HCT116 (cell line): ENCODE results near the gene SERPING1. TPM values are rescaled to one million over a fixed set of nuclear protein-coding genes. Genes with fewer than 3 reads are reported as not detected.

Source experiments
- ATAC-seq: fragments of 200-7000 bp; cut with Tn5 transposase; 2 replicates; pipeline ENCODE4 v1.9.1; 2020; ENCODE audit warnings: mild to moderate bottlenecking, moderate library complexity
- BruUV-seq: library from RNA; stranded (reverse); fragments of 400-500 nt; replicated peaks from 2 replicates; lab custom pipeline; 2021; lab: Mats Ljungman, UMichigan
- CTCF ChIA-PET: fragments of 300-600 bp; sonication (Branson Sonifier 250); formaldehyde crosslinking; loops from one replicate; lab custom pipeline; 2021; ENCODE audit warnings: antibody characterized with exemption; lab: Charles Lee
- POLR2A ChIA-PET: fragments of 300-600, 350-600 bp; sonication (Branson Sonifier 250); formaldehyde crosslinking; loops from one replicate; lab custom pipeline; 2021; ENCODE audit warnings: antibody characterized with exemption; lab: Charles Lee
- RAD21 ChIA-PET, 2 experiments: fragments of 300-600 bp; sonication (Branson Sonifier 250); formaldehyde crosslinking; loops; one replicate each; lab custom pipeline; 2023; ENCODE audit warnings: low total read pairs in 2 of 2; ENCODE audit not compliant: uncharacterized antibody in 2 of 2, unreplicated experiment in 2 of 2, low non-redundant PET in 1 of 2; lab: Charles Lee
- DNase-seq: peaks from one replicate; pipeline ENCODE4 v3.0.0-alpha.2; 2010; ENCODE audit warnings: low read depth, low spot score
- H2AFZ ChIP-seq: fragments of 200-600 bp; shearing (Covaris generic), sonication (generic); 2 replicates; pipeline ENCODE4 v1.6.1; 2017; ENCODE audit warnings: low read depth, mixed run types, mixed read lengths, antibody characterized with exemption, low read length; ENCODE audit not compliant: poor library complexity, severe bottlenecking
- H3K27ac ChIP-seq: 2 replicates; pipeline ENCODE4 v1.5.1; 2012; ENCODE audit warnings: low read depth, low read length
- H3K27me3 ChIP-seq: fragments of 200-600 bp; sonication (generic); 2 replicates; pipeline ENCODE4 v1.6.1; 2016; ENCODE audit warnings: mixed run types, low read length, mixed read lengths; ENCODE audit not compliant: insufficient read depth
- H3K36me3 ChIP-seq, 2 experiments: fragments of 200-500 bp in 1 of 2; fragments of 200-600 bp in 1 of 2; sonication (Bioruptor generic) in 1 of 2; sonication (generic) in 1 of 2; 2 replicates each; pipeline versions ENCODE4 v1.5.1 to v1.6.1; 2014 to 2016; ENCODE audit warnings: low read length in 2 of 2, inconsistent platforms in 1 of 2, mixed read lengths in 1 of 2, mixed run types in 1 of 2; ENCODE audit not compliant: insufficient read depth in 2 of 2, control insufficient read depth in 1 of 2
- H3K4me1 ChIP-seq, 2 experiments: fragments of 200-600 bp in 1 of 2; sonication (generic) in 1 of 2; 2 replicates each; pipeline versions ENCODE4 v1.5.1 to v1.6.1; 2012 to 2017; ENCODE audit warnings: low read length in 2 of 2, inconsistent platforms in 1 of 2, mild to moderate bottlenecking in 1 of 2, mixed read lengths in 1 of 2, mixed run types in 1 of 2, moderate library complexity in 1 of 2; ENCODE audit not compliant: insufficient read depth in 2 of 2, control insufficient read depth in 1 of 2
- H3K4me2 ChIP-seq: fragments of 200-600 bp; sonication (generic); 2 replicates; pipeline ENCODE4 v1.6.1; 2017; ENCODE audit warnings: mixed run types, low read length, mixed read lengths
- H3K4me3 ChIP-seq, 2 experiments: fragments of 200-600 bp in 1 of 2; sonication (generic) in 1 of 2; replicated peaks in 1 of 2; 2 replicates each; pipeline ENCODE4 v1.5.1; 2011 to 2016; ENCODE audit warnings: low read length in 2 of 2, control low read depth in 1 of 2, low read depth in 1 of 2, mild to moderate bottlenecking in 1 of 2, mixed read lengths in 1 of 2, mixed run types in 1 of 2
- H3K79me2 ChIP-seq: fragments of 200-600 bp; sonication (generic); 2 replicates; pipeline ENCODE4 v1.6.1; 2017; ENCODE audit warnings: mild to moderate bottlenecking, mixed run types, low read length, moderate library complexity, mixed read lengths; ENCODE audit not compliant: insufficient read depth
- H3K9ac ChIP-seq: fragments of 200-600 bp; sonication (generic); 2 replicates; pipeline ENCODE4 v1.6.1; 2016; ENCODE audit warnings: low read length, mixed read lengths
- H3K9me2 ChIP-seq: fragments of 200-600 bp; sonication (generic), shearing (Covaris generic); 2 replicates; pipeline ENCODE4 v1.6.1; 2017; ENCODE audit warnings: mixed run types, mild to moderate bottlenecking, moderate library complexity; ENCODE audit not compliant: insufficient read depth
- H3K9me3 ChIP-seq, 2 experiments: fragments of 200-500 bp in 1 of 2; fragments of 200-600 bp in 1 of 2; sonication (Bioruptor generic) in 1 of 2; sonication (generic) in 1 of 2; 2 replicates each; pipeline ENCODE4 v1.6.1; 2014 to 2017; ENCODE audit warnings: low read length in 2 of 2, mixed read lengths in 2 of 2, inconsistent platforms in 1 of 2, low read depth in 1 of 2, mild to moderate bottlenecking in 1 of 2, mixed run types in 1 of 2, moderate library complexity in 1 of 2; ENCODE audit not compliant: control insufficient read depth in 1 of 2, insufficient read depth in 1 of 2
- H4K20me1 ChIP-seq: fragments of 200-600 bp; sonication (generic), shearing (Covaris generic); 2 replicates; pipeline ENCODE4 v1.6.1; 2017; ENCODE audit warnings: mixed run types, mild to moderate bottlenecking, moderate library complexity; ENCODE audit not compliant: insufficient read depth
- ATF3 ChIP-seq: IDR thresholded peaks from 2 replicates; pipeline ENCODE4 v1.6.1; 2012
- EZH2 ChIP-seq: fragments of 200-600 bp; sonication (generic); IDR thresholded peaks from 2 replicates; pipeline ENCODE4 v1.6.1; 2017; ENCODE audit warnings: antibody characterized with exemption, mixed run types
- FOSL1 ChIP-seq: IDR thresholded peaks from 2 replicates; pipeline ENCODE4 v1.6.1; 2012; ENCODE audit warnings: low read depth
- JUND ChIP-seq: IDR thresholded peaks from 2 replicates; pipeline ENCODE4 v1.6.1; 2012
- MAX ChIP-seq: IDR thresholded peaks from 2 replicates; pipeline ENCODE4 v1.6.1; 2012
- REST ChIP-seq: IDR thresholded peaks from 2 replicates; pipeline ENCODE4 v1.6.1; 2012; ENCODE audit warnings: low read depth
- SP1 ChIP-seq: IDR thresholded peaks from 2 replicates; pipeline ENCODE4 v1.6.1; 2012; ENCODE audit warnings: low read depth
- SRF ChIP-seq: IDR thresholded peaks from 2 replicates; pipeline ENCODE4 v1.6.1; 2012; ENCODE audit warnings: low read depth
- intact Hi-C: fragments of 100-400 bp; cut with micrococcal nuclease; formaldehyde crosslinking; loops from 2 replicates; pipeline ENCODE4 v1.10.0; 2022
- total RNA-seq: library from RNA; stranded (reverse); gene quantifications from one replicate; pipeline ENCODE4 v1.2.1, GENCODE V29; 2021; ENCODE audit not compliant: unreplicated experiment

The SERPING1 gene
- total RNA-seq, 1 experiment from 2014 or later, result 3.4 TPM

- TF ChIP-seq SRF, result no peak
These were observed 51.6 kb downstream of the SERPING1 start (continued) for GRCh38 chr11:57648801-57649735.

GRCh38 chr11:57649826-57650738 is 52.6 kb downstream of the SERPING1 start, which contains the start of gene YPEL4:
YPEL4 (minus strand) TSS chr11:57649912; CDS start chr11:57647107, 2,805 bp downstream.
- no peak within 1 kb of the TSS for H3K9ac ChIP-seq
- no peaks in the 10 kb centered on the region for H3K36me3 ChIP-seq
- H3K4me1 ChIP-seq, result peaks cover 0 to 19% of the 10 kb centered on the region in 2 experiments; a peak in 3 of 4 replicates
- H3K9me2 ChIP-seq, result no peaks in the 10 kb centered on the region
- no peak within 1 kb of the TSS for H2AFZ ChIP-seq
- no peaks in the 10 kb centered on the region for H3K9me3 ChIP-seq
- peak; percentile 57 for ATAC-seq
- peak within 1 kb of the TSS; percentile 48 for H3K4me2 ChIP-seq
- RAD21 ChIA-PET, result no interaction called here
- no peak for DNase-seq
- intact Hi-C loops, result loop anchor here (10.0 kb wide), 1 partner anchor 805 kb away; no protein-coding TSS in a partner anchor
- TF ChIP-seq MAX (no peak), SP1 (no peak), JUND (0 out of 2 replicates have a peak, but pooled peaks have one; percentile 8), REST (no peak), EZH2 (no peak), FOSL1 (0 out of 2 replicates have a peak, but pooled peaks have one; percentile 32), ATF3 (no peak)
- TF ChIP-seq, all 23 proteins: peak for 2
- Histone ChIP-seq H3K27ac (no peak within 1 kb of the TSS), H4K20me1 (no peaks in the 10 kb centered on the region), H3K27me3 (peaks cover 12% of the 10 kb centered on the region; the same call in 1 of the 2 replicates), H3K79me2 (no peaks in the 10 kb centered on the region), H3K4me3 (peak within 1 kb of the TSS in 1 of 2 experiments; percentile 14; a peak in 1 of 4 replicates)
- ChIA-PET CTCF (no interaction called here), POLR2A (no interaction called here)
- no TSS peak for BruUV-seq
